NCI-H1694 treated with DMSO at 0.1 percent for 48 hours (cell line): ENCODE measurements around the gene CCDC40.

Experiments used
- DNase-seq: peaks from one replicate; lab custom pipeline; 2025; lab: John Stamatoyannopoulos, UW

The CCDC40 gene

DNA sequence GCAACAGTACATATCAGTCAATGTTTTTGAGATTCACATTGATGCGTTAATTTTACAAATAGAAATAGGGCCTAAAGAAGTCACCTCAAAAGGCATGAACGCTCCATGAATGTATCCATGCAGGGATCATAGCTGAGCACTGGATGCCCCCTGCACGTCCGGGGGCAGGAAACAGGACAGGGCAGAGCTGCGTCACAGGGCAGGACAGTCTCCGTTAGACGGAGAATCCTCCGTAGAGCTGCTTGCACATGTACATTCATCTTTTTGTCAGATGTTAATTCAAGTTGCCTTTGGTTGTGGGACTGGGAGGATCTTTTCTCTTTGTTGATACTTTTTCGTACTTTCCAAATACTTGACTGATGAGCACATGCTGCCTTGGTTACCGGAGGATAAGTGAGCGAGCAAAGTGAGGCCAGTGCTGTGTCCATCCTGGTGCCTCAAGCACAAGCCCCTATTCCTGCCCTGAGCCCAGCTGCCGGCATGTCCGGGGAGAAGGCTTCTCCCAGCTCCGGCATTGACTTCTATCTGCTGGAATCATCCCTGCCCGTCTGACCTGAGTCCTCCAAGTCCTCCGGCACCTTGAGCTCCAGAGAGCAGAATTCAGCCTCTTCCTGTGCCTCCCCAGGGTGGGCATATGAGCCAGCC is 80.0 kb downstream of the CCDC40 start:
- no peak for DNase-seq

- DNase-seq, result no peak
Observed at GRCh38 chr17:80116921-80117380, 80.5 kb downstream of the CCDC40 start.

DNA sequence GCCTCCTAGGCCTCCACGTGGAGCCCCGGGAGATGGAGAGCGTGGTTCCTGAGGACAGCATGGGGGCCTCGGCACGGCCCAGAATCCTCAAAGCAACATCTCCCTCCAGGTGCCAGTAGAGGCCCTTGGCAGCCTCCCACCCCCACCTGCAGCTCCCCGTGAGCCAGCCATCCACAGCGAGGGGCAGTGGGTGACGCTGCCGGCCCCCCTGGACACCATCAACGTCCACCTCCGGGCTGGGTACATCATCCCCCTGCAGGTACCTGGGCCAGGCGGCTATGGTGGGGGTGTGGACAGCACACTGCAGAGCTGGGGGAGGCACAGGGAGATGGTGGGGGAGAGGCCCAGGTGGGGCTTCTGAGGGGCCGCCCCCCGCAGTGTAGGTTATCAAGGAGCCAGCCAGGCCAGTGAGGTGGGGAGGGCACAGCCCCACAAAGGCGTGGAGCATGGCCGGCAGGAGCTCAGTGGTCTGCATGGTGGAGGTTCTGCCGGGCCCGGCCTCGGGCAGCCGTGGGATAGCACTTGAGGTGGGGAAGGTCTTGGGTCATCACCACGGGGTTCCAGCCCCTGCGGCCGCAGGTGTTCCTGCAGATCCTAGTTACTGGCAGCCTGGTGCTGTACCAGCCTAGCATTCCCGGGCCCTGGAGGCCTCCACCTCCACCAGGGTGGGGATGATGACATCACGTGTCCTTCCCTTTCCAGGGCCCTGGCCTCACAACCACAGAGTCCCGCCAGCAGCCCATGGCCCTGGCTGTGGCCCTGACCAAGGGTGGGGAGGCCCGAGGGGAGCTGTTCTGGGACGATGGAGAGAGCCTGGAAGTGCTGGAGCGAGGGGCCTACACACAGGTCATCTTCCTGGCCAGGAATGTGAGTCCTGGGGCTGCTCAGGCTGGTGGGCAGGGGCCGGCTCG is 81.3 kb downstream of the CCDC40 start:
- DNase-seq, result no peak

DNA sequence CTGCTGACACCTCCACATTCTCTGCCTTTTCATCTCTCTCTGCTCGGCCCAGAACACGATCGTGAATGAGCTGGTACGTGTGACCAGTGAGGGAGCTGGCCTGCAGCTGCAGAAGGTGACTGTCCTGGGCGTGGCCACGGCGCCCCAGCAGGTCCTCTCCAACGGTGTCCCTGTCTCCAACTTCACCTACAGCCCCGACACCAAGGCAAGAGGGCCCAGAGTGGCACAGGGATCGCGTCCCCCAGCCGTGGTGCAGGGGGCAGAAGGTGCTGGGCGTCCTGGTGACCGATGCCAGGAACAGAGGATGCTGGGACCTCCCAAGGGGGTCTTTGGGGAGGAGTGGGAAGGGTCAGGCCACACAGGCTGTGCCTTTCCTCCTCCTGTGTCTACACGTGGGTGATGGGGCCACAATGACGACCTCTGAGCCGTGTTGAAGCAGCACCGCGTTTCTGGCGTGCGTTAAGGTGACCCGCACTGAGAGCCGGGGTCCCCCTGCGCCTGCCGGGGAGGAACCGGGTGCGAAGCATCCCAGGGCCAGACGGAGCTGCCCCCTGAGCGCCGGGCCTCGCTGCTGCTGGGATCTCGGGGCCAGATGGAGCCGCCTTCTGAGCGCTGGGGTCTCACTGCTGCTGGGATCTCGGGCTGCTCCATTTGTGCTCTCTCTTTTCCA is 82.3 kb downstream of the CCDC40 start:
- no peak for DNase-seq

- DNase-seq, result peak; percentile 78
Observed at GRCh38 chr17:80119271-80119791, 82.9 kb downstream of the CCDC40 start.

- no peak for DNase-seq
Observed at GRCh38 chr17:80119839-80120238, 83.4 kb downstream of the CCDC40 start.

DNA sequence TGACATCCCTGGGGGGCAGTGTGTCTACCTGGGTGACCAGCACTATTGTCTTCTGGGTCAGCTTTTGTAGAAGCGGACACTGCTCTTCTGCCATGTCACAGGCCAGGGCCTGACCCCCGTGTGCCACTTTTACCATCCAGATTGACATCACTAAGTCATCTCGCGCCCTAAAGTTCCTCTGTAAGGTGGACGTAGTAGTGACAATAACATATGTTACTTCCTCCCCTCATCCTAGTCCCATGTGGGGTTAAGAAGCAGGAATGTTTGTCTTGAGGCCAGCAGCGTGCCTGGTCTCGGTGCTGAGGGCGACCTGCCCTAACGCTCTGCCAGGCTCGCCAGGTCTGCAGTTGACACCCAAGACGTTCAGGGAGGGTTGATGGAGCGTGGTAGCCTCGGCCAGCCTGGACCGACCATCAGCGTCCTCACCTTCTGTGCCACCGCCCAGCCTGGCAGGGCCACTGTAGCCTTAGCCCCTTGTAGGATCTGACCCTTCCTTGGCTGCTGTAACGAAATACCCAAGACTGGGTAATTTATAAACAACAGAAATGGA is 85.7 kb downstream of the CCDC40 start:
- DNase-seq, result no peak

DNA sequence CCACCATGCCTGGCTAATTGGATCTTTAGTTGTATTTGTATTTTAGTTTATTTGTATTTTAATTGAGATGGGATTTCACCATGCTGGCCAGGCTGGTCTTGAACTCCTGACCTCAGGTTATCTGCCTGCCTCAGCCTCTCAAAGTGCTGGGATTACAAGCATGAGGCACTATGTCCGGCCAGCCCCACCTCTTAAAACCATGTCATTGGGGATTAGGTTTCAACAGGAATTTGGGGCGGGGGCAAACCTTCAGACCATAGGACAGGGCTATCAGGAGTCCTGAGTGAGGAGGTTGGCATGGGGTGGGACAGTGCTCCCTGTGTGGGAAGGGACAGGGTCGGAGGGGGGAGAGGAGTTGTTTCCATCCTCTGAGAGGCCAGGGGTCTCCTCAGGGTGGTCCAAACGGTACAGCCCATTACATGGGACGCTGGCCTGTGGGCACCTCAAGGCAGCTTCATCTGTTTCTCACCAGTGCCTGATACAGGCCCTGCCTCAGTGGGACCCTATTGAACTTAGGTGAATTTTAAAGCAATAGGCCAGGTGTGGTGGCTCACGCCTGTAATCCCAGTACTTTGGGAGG is 86.6 kb downstream of the CCDC40 start:
- DNase-seq, result no peak

DNA sequence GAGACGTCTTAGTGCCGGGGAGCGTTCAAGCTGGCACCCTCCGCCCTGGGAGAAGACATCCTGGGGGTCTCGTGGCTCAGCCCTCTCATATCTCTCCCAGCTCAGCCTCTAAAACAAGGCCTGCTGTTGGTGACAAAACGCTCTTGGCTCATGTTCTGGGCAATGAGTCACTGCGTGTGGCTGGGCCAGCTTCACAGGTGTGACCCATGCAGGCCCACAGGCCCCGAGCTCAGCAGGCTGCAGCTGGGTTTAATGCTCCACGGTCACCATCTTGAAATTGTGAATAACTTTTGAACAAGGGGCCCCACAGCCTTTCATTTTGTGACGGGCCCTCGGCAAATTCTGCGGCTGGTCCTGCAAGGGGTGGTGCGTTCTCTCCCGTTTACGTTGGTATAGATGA is 87.3 kb downstream of the CCDC40 start:
- no peak for DNase-seq

DNA sequence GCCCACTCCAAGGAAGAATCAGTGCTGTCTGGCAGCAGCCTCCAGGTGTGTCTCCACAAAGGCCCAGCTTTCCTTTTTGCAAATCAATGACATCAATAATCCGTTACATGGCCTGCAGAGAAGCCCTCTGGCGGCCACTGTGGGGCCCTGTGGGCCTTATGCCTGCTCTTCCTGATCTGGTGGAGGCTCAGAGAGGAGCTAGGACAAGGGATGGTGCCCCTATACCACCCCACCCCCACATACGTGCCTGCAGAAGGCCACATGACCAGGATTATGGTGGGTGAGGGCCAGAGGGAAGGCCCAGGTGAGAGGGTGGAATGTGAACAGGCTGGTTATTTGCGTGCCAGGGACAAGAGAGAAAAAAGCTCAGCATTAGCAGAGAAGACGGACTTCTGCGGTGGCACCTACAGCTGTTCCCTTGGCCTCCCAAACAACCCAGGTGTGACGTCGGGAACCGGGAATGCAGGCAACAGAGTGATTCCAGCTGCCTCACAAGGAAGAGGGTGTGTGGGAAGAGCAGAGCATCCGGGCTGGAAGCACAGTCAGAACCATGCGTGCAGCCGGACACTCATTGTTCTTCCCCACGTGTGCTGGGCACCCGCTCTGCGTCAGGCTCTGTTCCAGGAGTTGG is 88.0 kb downstream of the CCDC40 start:
- DNase-seq, result peak; percentile 22

- no peak for DNase-seq
Observed at GRCh38 chr17:80125656-80126448, 89.4 kb downstream of the CCDC40 start.

- DNase-seq, result no peak
Observed at GRCh38 chr17:80126449-80126715, 89.9 kb downstream of the CCDC40 start.

DNA sequence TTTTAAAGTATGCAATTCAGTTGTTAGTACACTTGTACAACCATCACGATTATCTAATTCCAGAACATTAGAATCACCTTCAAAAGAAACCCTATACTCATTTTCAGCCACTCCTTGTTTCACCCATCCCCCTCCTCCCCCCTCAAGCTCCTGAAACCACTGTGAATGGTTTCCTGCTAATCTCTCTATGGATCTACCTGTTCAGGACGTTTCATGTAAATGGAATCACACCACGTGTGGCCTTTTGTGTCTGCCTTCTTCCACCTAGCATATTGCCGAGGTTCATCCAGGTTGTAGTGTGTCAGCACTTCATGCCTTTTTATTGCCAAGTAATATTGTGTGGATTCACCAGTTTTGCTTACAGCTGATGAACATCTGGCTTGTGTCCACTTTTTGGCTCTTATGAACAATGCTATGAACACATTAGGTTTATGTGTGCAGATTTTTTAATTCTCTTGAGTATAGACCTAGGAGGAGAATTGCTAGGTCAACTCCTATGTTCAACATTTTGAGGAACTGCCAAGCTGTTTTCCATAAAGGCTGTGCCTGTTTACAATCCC is 92.6 kb downstream of the CCDC40 start:
- DNase-seq, result no peak

DNA sequence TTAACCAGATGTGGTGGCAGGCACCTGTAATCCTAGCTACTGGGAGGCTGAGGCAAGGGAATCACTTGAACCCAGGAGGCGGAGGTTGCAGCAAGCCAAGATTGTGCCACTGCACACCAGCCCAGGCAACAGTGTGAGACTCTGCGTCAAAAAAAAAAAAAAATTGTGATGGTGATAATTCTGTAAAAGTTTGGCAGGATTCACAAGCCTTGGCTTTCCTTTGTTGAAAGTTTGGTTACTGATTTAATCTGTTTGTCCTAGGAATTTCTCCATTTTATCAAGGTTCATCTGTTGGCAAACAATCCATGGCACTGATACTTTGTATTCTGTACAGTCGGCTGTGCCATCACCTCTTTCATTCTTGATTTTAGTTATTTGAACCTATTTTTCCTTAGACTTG is 94.5 kb downstream of the CCDC40 start:
- DNase-seq, result no peak

GRCh38 chr17:80132906-80133625 is 96.6 kb downstream of the CCDC40 start:
- no peak for DNase-seq

DNA sequence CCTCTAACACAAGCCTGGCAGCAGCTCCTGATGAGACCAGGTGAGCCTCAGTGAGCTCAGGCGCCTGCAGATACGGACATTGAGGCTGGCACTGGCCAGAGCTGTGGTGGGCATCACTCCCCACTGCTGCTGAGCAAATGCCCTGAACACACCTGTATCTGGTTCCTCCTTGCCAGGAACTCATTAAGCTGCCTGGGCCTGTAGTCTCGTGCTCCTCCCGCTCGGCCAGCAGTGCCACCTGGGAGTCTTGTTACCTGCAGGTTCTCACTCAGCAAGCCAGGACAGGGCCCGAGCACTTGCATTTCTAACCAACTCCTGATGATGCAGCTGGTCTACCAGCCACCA is 97.2 kb downstream of the CCDC40 start:
- no peak for DNase-seq

GRCh38 chr17:80137131-80137530 is 100.7 kb downstream of the CCDC40 start:
- no peak for DNase-seq

GRCh38 chr17:80138856-80139426 is 102.5 kb downstream of the CCDC40 start:
- no peak for DNase-seq

DNA sequence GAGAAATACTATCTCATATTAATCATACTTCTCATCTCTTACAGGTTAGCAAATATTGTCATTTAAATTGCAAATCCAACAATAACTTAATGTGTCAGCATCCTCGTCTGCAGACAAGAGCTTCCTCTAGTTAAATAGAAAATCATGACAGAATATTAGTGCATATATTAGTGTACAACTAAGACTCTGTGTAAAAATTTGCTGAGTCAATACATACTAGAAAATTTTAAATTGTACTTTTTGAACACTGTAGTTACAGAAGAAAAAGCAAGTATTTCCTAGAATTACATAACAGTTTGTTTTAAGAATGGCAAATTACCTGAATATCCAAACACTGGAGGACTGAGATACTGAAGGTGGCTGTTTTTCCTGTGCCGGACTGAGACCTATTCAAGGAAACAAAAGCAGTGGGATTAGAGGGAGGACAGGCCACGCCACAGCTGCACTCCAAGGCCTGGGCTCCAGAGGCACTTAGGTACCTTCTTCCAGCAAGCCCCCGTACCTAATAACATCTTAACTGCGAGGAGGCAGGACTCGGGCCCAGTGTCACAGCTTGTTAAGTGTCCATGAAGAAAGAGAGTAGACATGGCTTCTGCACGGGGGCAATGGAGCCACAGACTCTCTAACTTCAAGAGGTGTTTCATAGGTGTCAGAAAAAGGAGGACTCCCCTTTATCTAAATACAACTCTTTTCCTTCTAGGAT is 105.2 kb downstream of the CCDC40 start:
- no peak for DNase-seq
